GM12878 (cell line): ENCODE data around the gene VTCN1. TPM values are rescaled to one million over a fixed set of nuclear protein-coding genes. Genes with fewer than 3 reads are reported as not detected.

Experiments
- ATAC-seq: fragments of 200-7000 bp; cut with Tn5 transposase; 3 replicates; pipeline ENCODE4 v1.9.1; 2020; ENCODE audit warnings: mild to moderate bottlenecking, moderate library complexity
- BruUV-seq: library from RNA; stranded (reverse); fragments of 400-500 nt; replicated peaks from 2 replicates; lab custom pipeline; 2021; lab: Mats Ljungman, UMichigan
- CTCF ChIA-PET: fragments of 300-600 bp; sonication (Branson Sonifier 250); formaldehyde crosslinking; extraction: SDS; loops from one replicate; lab custom pipeline; 2021; ENCODE audit warnings: inconsistent platforms; lab: Yijun Ruan, JAX
- POLR2A ChIA-PET: fragments of 350-600 bp; formaldehyde crosslinking; extraction: SDS; loops from one replicate; lab custom pipeline; 2021; ENCODE audit warnings: inconsistent platforms; lab: Charles Lee
- RAD21 ChIA-PET: fragments of 300-600 bp; sonication (Branson Sonifier 250); formaldehyde crosslinking; loops from one replicate; lab custom pipeline; 2023; ENCODE audit warnings: antibody characterized with exemption; ENCODE audit not compliant: unreplicated experiment; lab: Charles Lee
- SMC1A ChIA-PET: fragments of 300-600 bp; sonication (Branson Sonifier 250); formaldehyde crosslinking; loops from one replicate; lab custom pipeline; 2023; ENCODE audit not compliant: unreplicated experiment, uncharacterized antibody; lab: Charles Lee
- DNase-seq: peaks from one replicate; pipeline ENCODE4 v3.0.0-alpha.2; 2011; ENCODE audit warnings: low read depth, low spot score
- FAIRE-seq: peaks from 3 replicates; lab custom pipeline; 2011; peaks lifted over from hg19 to GRCh38; lab: Jason Lieb, UNC
- H2AFZ ChIP-seq: 2 replicates; pipeline ENCODE4 v1.6.0; 2011; ENCODE audit warnings: low read depth, low read length, control low read depth; ENCODE audit not compliant: control insufficient read depth
- H3K27ac ChIP-seq: 2 replicates; pipeline ENCODE4 v1.5.1; 2011; ENCODE audit warnings: control low read depth; ENCODE audit not compliant: control insufficient read depth, insufficient read depth
- H3K27me3 ChIP-seq, 2 experiments: replicated peaks in 1 of 2; 2 replicates each; pipeline versions ENCODE4 v1.6.0 to v1.6.1; 2011; ENCODE audit warnings: low read length in 1 of 2; ENCODE audit not compliant: control insufficient read depth in 2 of 2, insufficient read depth in 2 of 2
- H3K36me3 ChIP-seq, 2 experiments: 2 replicates each; pipeline ENCODE4 v1.5.1; 2011; ENCODE audit warnings: low read length in 1 of 2; ENCODE audit not compliant: control insufficient read depth in 2 of 2, insufficient read depth in 2 of 2
- H3K4me1 ChIP-seq: 2 replicates; pipeline ENCODE4 v1.6.1; 2011; ENCODE audit warnings: mild to moderate bottlenecking, low read length, moderate library complexity, mixed read lengths; ENCODE audit not compliant: control insufficient read depth, insufficient read depth
- H3K4me2 ChIP-seq: 2 replicates; pipeline ENCODE4 v1.6.0; 2011; ENCODE audit warnings: control low read depth; ENCODE audit not compliant: control insufficient read depth, insufficient read depth
- H3K4me3 ChIP-seq: fragments of 200-600 bp; sonication (generic); 2 replicates; pipeline ENCODE4 v1.5.1; 2016
- H3K79me2 ChIP-seq: 2 replicates; pipeline ENCODE4 v1.6.0; 2011; ENCODE audit warnings: low read length; ENCODE audit not compliant: control insufficient read depth, insufficient read depth
- H3K9ac ChIP-seq: 2 replicates; pipeline ENCODE4 v1.8.0; 2011; ENCODE audit warnings: low read length, control low read depth, mixed read lengths; ENCODE audit not compliant: control insufficient read depth, insufficient read depth
- H3K9me3 ChIP-seq: replicated peaks from 3 replicates; pipeline ENCODE4 v1.5.1; 2011; ENCODE audit warnings: mild to moderate bottlenecking, low read length; ENCODE audit not compliant: control insufficient read depth, insufficient read depth
- H4K20me1 ChIP-seq: 2 replicates; pipeline ENCODE4 v1.6.0; 2011; ENCODE audit not compliant: control insufficient read depth, insufficient read depth
- BHLHE40 ChIP-seq, 2 experiments: fragments of 450-650 bp in 1 of 2; IDR thresholded peaks; 2 replicates each; pipeline ENCODE4 v1.6.1; 2011 to 2017; ENCODE audit warnings: low read depth in 2 of 2, borderline replicate concordance in 1 of 2, improper control_type of control experiment in 1 of 2, low read length in 1 of 2, mild to moderate bottlenecking in 1 of 2
- IRF5 ChIP-seq: fragments of 450-650 bp; IDR thresholded peaks from 2 replicates; pipeline ENCODE4 v1.6.1; 2017; ENCODE audit warnings: borderline replicate concordance
- KLF5 ChIP-seq: fragments of 450-650 bp; IDR thresholded peaks from 2 replicates; pipeline ENCODE4 v1.6.1; 2014; ENCODE audit warnings: mild to moderate bottlenecking; ENCODE audit not compliant: partially characterized antibody
- NFYB ChIP-seq: IDR thresholded peaks from 2 replicates; pipeline ENCODE4 v1.6.1; 2011; ENCODE audit warnings: low read depth, mild to moderate bottlenecking, low read length, improper control_type of control experiment, moderate library complexity; ENCODE audit not compliant: insufficient read depth
- PML ChIP-seq: IDR thresholded peaks from 2 replicates; pipeline ENCODE4 v1.6.1; 2012; ENCODE audit warnings: low read length, inconsistent platforms
- SMAD5 ChIP-seq: IDR thresholded peaks from 2 replicates; pipeline ENCODE4 v1.6.1; 2016; ENCODE audit warnings: antibody characterized with exemption, low read depth
- SMC3 ChIP-seq: IDR thresholded peaks from 2 replicates; pipeline ENCODE4 v1.6.1; 2011; ENCODE audit warnings: low read length, improper control_type of control experiment, borderline replicate concordance
- ZNF24 ChIP-seq: fragments of 450-650 bp; IDR thresholded peaks from 2 replicates; pipeline ENCODE4 v1.6.1; 2017; ENCODE audit warnings: antibody characterized with exemption, mild to moderate bottlenecking
- WGBS: methylation state at CpG from one replicate; pipeline ENCODE4 v1.1.6; 2016; ENCODE audit warnings: low lambda C conversion rate; ENCODE audit not compliant: insufficient replicate concordance, insufficient coverage; ENCODE audit errors: missing lambda C conversion rate; 5-methylcytosine and 5-hydroxymethylcytosine counted together
- in situ Hi-C: fragments of 300-500 bp; cut with MboI; formaldehyde crosslinking; loops from 9 replicates; pipeline ENCODE4 v1.14.3; 2018; ENCODE audit warnings: mixed read lengths
- intact Hi-C: fragments of 100-400 bp; cut with micrococcal nuclease; formaldehyde crosslinking; loops from one replicate; pipeline ENCODE4 v1.14.2; 2022; ENCODE audit not compliant: unreplicated experiment
- polyA plus RNA-seq, 11 experiments: library from polyadenylated mRNA; depleted of rRNA in 4 of 11; unstranded in 6 of 11; stranded (reverse) in 5 of 11; fragments of >200 nt; fragmentation: Nextera tagmentation in 4 of 11; fragmentation: Illumina TruSeq in 1 of 11; extraction: Ambion mirVana in 4 of 11; extraction: Trizol in 1 of 11; gene quantifications; 1 replicate in 1 of 11; 2 replicates in 10 of 11; pipeline versions ENCODE4 v1.2.1 to v1.2.3, GENCODE V29; 2011 to 2016; ENCODE audit warnings: inconsistent platforms in 2 of 11, missing spikeins in 2 of 11, low read depth in 1 of 11
- total RNA-seq, 4 experiments: library from RNA; depleted of rRNA in 3 of 4; stranded (reverse); fragments of >200 nt in 3 of 4; fragmentation: Illumina TruSeq in 1 of 4; extraction: Trizol in 1 of 4; gene quantifications; 2 replicates each; pipeline versions ENCODE4 v1.2.1 to v1.2.3, GENCODE V29; 2013 to 2021

VTCN1 gene
- total and polyA plus RNA-seq, 10 of the 15 experiments (the other 5 are each of a cell fraction or from before 2014, with no cell fraction given), result not detected

GRCh38 chr1:117096951-117097408, 113.7 kb downstream of the VTCN1 start:
- H3K9me3 ChIP-seq, result no peaks in the 10 kb centered on the region
- TF ChIP-seq PML, result no peak
- TF ChIP-seq BHLHE40 (IDR thresholded peaks at IDR 0.05; ENCODE audit: borderline replicate concordance in 1 of 2, low read depth in 2 of 2, low read length in 1 of 2), result no peak
- TF ChIP-seq ZNF24, result no peak
- TF ChIP-seq SMAD5, result no peak
- no peak for TF ChIP-seq SMC3
- TF ChIP-seq NFYB, result no peak
- no peak for TF ChIP-seq KLF5
- no peak for TF ChIP-seq IRF5
- no peaks in the 10 kb centered on the region for H4K20me1 ChIP-seq
- no peaks in the 10 kb centered on the region for H3K27me3 ChIP-seq
- H3K4me3 ChIP-seq, result no peak overlapping the region
- no peaks in the 10 kb centered on the region for H3K79me2 ChIP-seq
- H3K27ac ChIP-seq, result no peak overlapping the region
- ChIA-PET CTCF (interaction anchor here (5.1 kb wide), 1 partner anchor 29 kb away, joined by 44 read pairs; no protein-coding TSS in a partner anchor), POLR2A (no interaction called here), RAD21 (no interaction called here), SMC1A (no interaction called here)
- no TSS peak for BruUV-seq
- FAIRE-seq (no peak), DNase-seq (no peak), ATAC-seq (no peak)
- in situ Hi-C loops, result no loop called here
- WGBS, result 97% methylated on average over 3 of the region's 3 CpGs
- no peak overlapping the region for H2AFZ ChIP-seq
- intact Hi-C loops, result no loop called here
- peaks cover 16 to 60% of the 10 kb centered on the region in 2 experiments for H3K36me3 ChIP-seq
- H3K4me2 ChIP-seq, result no peak overlapping the region
- H3K4me1 ChIP-seq, result no peaks in the 10 kb centered on the region
- H3K9ac ChIP-seq, result no peak overlapping the region
